Lung (tissue), 12 donors: ENCODE results near the gene PPP1R12C. TPM values are rescaled to one million over a fixed set of nuclear protein-coding genes. Genes with fewer than 3 reads are reported as not detected.

ENCODE experiments used
- ATAC-seq: fragments of 200-7000 bp; cut with Tn5 transposase; one replicate; pipeline ENCODE4 v1.9.1; 2020; ENCODE audit warnings: moderate number of reproducible peaks; ENCODE audit not compliant: insufficient read depth, low FRiP score
- DNase-seq, 3 donors: peaks; one replicate each; pipeline ENCODE4 v3.0.0-alpha.2; 2013 to 2017
- H3K27ac ChIP-seq, 2 donors: one replicate each; pipeline ENCODE4 v1.5.1; 2013; ENCODE audit warnings: mild to moderate bottlenecking in 2 of 2, moderate library complexity in 2 of 2, control low read depth in 1 of 2, inconsistent platforms in 1 of 2, low read depth in 1 of 2, low read length in 1 of 2
- H3K27me3 ChIP-seq, 3 donors: one replicate each; pipeline ENCODE4 v1.5.1; 2013; ENCODE audit warnings: low read length in 2 of 3; ENCODE audit not compliant: control insufficient read depth in 3 of 3, insufficient read depth in 3 of 3
- H3K36me3 ChIP-seq, 4 donors: one replicate each; pipeline ENCODE4 v1.5.1; 2013; ENCODE audit warnings: low read length in 4 of 4, mild to moderate bottlenecking in 1 of 4, moderate library complexity in 1 of 4; ENCODE audit not compliant: control insufficient read depth in 4 of 4, insufficient read depth in 4 of 4
- H3K4me1 ChIP-seq, 5 donors: one replicate each; pipeline ENCODE4 v1.5.1; 2013; ENCODE audit warnings: low read length in 5 of 5, mild to moderate bottlenecking in 2 of 5, moderate library complexity in 1 of 5; ENCODE audit not compliant: control insufficient read depth in 5 of 5, insufficient read depth in 5 of 5
- H3K4me3 ChIP-seq: one replicate; pipeline ENCODE4 v1.5.1; 2013; ENCODE audit warnings: mild to moderate bottlenecking, control low read depth, moderate library complexity
- H3K9ac ChIP-seq, 2 donors: one replicate each; pipeline ENCODE4 v1.5.1; 2013; ENCODE audit warnings: low read length in 2 of 2, control low read depth in 1 of 2; ENCODE audit not compliant: insufficient read depth in 1 of 2
- H3K9me3 ChIP-seq, 4 donors: one replicate each; pipeline ENCODE4 v1.5.1; 2013; ENCODE audit warnings: low read length in 3 of 4, mild to moderate bottlenecking in 1 of 4, moderate library complexity in 1 of 4; ENCODE audit not compliant: control insufficient read depth in 4 of 4, insufficient read depth in 3 of 4
- WGBS, 2 donors: extraction: QIAGEN DNeasy Blood & Tissue Kit; methylation state at CpG; one replicate each; pipeline ENCODE4 v1.1.7; 2013; 5-methylcytosine and 5-hydroxymethylcytosine counted together
- polyA plus RNA-seq, 2 donors: library from polyadenylated mRNA; stranded (reverse); fragments of 200-250 nt; gene quantifications; one replicate each; pipeline ENCODE4 v1.2.1, GENCODE V29; 2013
- total RNA-seq, 2 donors: library from RNA; depleted of rRNA in 1 of 2; stranded (reverse); fragments of >200 nt in 1 of 2; gene quantifications; one replicate each; pipeline ENCODE4 v1.2.1, GENCODE V29; 2014 to 2021
- TF ChIP-seq, protein P1 (sequence below): IDR thresholded peaks from 2 replicates; pipeline ENCODE4 v1.5.1; 2012; ENCODE audit warnings: mild to moderate bottlenecking; ENCODE audit errors: control extremely low read depth, extremely low read depth
- donor health status: control.
- donor health status: control.
- donor health status: Bipolar disorder and iron deficiency.
- donor health status: healthy.
- donor health status: DM: yes; HTN: yes; CAD: no.

PPP1R12C gene
- total and polyA plus RNA-seq, 4 donors = 47.4 to 163 (median 111) TPM

DNA sequence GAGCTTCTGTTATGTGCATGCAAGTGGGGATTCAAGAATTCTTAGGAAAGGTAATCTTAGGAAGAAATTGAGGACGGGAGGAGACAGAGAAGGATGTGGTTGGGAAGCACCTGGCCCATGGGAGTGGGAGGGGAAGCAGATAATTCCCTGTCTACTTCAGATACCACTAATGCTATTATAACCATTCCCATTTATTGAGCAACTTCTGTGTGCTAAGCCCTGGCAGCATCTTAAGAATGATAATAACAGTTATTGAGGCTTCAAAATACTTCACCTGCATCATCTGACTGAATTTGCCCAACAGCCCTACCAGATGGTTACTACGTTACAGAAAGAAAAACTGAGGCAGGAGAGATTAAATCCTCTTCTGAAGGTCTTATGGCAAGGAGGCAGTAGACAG is 40.3 kb downstream of the PPP1R12C start:
- H3K27ac ChIP-seq = no peak overlapping the region
- DNase-seq (no peak), ATAC-seq (no peak)
- no peak overlapping the region for H3K9ac ChIP-seq
- peaks cover 0 to 15% (median 0%) of the 10 kb centered on the region in 5 donors for H3K4me1 ChIP-seq
- H3K4me3 ChIP-seq = no peak overlapping the region
- TF ChIP-seq, protein P1, sequence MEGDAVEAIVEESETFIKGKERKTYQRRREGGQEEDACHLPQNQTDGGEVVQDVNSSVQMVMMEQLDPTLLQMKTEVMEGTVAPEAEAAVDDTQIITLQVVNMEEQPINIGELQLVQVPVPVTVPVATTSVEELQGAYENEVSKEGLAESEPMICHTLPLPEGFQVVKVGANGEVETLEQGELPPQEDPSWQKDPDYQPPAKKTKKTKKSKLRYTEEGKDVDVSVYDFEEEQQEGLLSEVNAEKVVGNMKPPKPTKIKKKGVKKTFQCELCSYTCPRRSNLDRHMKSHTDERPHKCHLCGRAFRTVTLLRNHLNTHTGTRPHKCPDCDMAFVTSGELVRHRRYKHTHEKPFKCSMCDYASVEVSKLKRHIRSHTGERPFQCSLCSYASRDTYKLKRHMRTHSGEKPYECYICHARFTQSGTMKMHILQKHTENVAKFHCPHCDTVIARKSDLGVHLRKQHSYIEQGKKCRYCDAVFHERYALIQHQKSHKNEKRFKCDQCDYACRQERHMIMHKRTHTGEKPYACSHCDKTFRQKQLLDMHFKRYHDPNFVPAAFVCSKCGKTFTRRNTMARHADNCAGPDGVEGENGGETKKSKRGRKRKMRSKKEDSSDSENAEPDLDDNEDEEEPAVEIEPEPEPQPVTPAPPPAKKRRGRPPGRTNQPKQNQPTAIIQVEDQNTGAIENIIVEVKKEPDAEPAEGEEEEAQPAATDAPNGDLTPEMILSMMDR = no peak
- WGBS, 2 donors = 68 to 73% methylated on average over 2 of the region's 2 CpGs
- H3K36me3 ChIP-seq = no peaks in the 10 kb centered on the region
- peaks cover 0 to 7% (median 0%) of the 10 kb centered on the region in 4 donors for H3K9me3 ChIP-seq
- H3K27me3 ChIP-seq = peaks cover 0 to 32% (median 25%) of the 10 kb centered on the region in 3 donors

DNA sequence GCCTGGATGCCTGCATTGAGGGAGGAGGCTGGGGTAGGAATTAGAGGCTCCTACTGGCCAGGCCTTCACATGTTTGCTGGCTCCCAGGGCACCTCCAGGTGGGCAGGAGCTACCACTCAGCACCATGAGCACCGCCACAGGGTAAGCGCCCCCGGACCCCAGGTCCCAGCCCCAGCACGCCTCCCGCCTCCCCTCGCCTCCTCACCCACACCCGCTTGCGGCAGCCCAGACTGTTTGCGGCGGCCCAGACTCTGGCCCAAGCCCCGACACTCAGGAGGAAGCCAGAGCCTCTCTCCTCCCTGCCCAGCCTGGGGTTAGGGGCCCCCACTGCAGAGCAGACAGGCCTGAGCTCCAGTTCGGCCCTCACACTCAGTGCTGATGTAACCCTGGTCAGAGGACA is 41.1 kb downstream of the PPP1R12C start:
- ATAC-seq (no peak), DNase-seq (no peak)
- TF ChIP-seq, protein P1 = no peak
- peak overlapping the region in 1 of 2 donors; percentile 54 for H3K27ac ChIP-seq
- WGBS, 2 donors = 70 to 81% methylated on average over 12 of the region's 12 CpGs
- H3K4me1 ChIP-seq = peaks cover 0 to 13% (median 0%) of the 10 kb centered on the region in 5 donors
- no peak overlapping the region for H3K9ac ChIP-seq
- H3K9me3 ChIP-seq = peaks cover 0 to 7% (median 0%) of the 10 kb centered on the region in 4 donors
- H3K4me3 ChIP-seq = no peak overlapping the region
- no peaks in the 10 kb centered on the region for H3K36me3 ChIP-seq
- peaks cover 0 to 26% (median 18%) of the 10 kb centered on the region in 3 donors for H3K27me3 ChIP-seq

DNA sequence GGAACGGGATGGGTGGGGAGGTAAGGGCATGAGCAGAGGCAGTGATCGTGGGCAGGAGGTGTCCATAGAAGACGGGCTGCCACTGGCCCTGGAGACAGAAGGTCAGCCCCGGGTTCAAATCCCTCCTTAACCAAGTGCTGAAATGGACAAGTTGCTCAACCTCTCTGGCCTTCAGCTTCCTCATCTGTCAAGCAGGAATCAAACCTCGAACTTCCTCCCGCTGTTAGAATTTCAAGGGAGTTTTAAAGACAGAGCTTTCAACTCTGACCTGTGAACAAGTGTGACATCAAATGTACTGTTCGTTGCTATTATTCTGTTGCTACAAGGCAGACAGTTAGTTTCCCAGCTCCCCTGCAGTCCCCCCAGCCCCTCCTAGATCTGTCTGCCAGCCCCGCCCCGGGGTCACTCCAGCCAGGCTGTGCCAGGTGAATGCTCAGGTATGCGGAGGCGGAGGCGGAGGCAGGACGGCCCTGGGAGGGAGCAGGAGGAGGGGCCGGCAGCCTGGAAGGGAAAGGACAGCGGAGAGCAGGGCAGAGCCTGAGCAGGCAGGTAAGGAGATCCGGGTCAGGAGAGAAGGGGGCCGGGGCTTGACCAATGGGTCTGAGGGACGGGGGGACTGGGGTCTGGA is 42.0 kb downstream of the PPP1R12C start, which contains the start of gene EPS8L1:
TSS of gene EPS8L1 (plus strand) at position 499 of the 628 bp plus-strand sequence. CDS start 576 bp downstream, outside the sequence.
- no peak within 1 kb of the TSS for H3K9ac ChIP-seq
- H3K4me1 ChIP-seq = peaks cover 0 to 4% (median 0%) of the 10 kb centered on the region in 5 donors
- H3K27me3 ChIP-seq = peaks cover 0 to 20% (median 14%) of the 10 kb centered on the region in 3 donors
- DNase-seq (peak; percentile 35 to 67 (median 41)), ATAC-seq (peak; percentile 56)
- 25 to 45% methylated on average over 18 of the region's 18 CpGs for WGBS, 2 donors
- TF ChIP-seq, protein P1 = no peak
- H3K36me3 ChIP-seq = no peaks in the 10 kb centered on the region
- H3K9me3 ChIP-seq = peaks cover 0 to 5% (median 0%) of the 10 kb centered on the region in 4 donors
- peak within 1 kb of the TSS; percentile 21 for H3K4me3 ChIP-seq
- H3K27ac ChIP-seq = peak within 1 kb of the TSS in 1 of 2 donors; percentile 55
